ENCODE data around the gene SPACA7. TPM values are rescaled to one million over a fixed set of nuclear protein-coding genes. Genes with fewer than 3 reads are reported as not detected.

Gene SPACA7
- polyA plus RNA-seq, 3 donors, result not detected

DNA sequence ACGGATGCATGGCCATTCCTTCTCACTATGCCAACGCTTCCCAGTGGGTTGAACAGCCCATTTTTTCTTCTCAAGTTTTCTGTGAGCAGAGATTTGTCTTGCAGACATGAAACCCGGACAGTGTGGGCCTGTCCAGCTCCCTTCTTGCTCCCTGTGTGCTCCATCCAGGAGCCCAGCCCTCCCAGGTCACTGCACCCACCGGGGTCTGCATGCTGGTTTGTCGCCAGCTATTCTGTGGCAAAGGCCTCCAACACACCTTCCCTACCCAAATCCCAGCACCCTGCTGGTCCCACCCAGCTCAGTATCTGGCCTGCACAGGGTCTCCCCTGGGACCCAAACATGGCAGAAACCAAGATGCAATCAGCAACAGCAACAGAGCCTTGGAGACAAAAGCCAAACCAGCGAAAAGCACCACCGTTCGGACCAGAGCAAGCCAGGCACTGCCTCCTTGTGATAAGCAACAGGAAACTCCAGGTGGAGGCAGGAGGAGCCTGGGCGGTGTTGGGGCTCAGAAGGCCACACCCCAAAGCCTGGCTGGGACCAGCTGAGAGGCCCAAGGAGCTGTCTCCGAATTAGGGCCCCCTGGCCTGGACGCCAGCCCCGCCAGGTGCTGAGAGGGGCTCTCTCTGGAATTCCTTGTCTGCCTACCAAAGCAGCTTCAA lies 12.2 kb upstream of the SPACA7 start:
- H4K20me1 ChIP-seq (ENCODE audit: insufficient read depth, low read length), result no peaks in the 10 kb centered on the region
- intact Hi-C loops (cut with micrococcal nuclease), result no loop called here
- H3K9ac ChIP-seq (ENCODE audit: insufficient read depth, low read length, poor library complexity, severe bottlenecking), result no peak overlapping the region
- peaks cover 0 to 3% (median 3%) of the 10 kb centered on the region in 3 donors for H3K27me3 Mint-ChIP-seq (ENCODE audit: low read depth in 3 of 3)
- H3K27me3 ChIP-seq (ENCODE audit: control insufficient read depth in 2 of 2, insufficient read depth in 2 of 2, low read length in 2 of 2), result no peaks in the 10 kb centered on the region
- TF ChIP-seq, protein P1, sequence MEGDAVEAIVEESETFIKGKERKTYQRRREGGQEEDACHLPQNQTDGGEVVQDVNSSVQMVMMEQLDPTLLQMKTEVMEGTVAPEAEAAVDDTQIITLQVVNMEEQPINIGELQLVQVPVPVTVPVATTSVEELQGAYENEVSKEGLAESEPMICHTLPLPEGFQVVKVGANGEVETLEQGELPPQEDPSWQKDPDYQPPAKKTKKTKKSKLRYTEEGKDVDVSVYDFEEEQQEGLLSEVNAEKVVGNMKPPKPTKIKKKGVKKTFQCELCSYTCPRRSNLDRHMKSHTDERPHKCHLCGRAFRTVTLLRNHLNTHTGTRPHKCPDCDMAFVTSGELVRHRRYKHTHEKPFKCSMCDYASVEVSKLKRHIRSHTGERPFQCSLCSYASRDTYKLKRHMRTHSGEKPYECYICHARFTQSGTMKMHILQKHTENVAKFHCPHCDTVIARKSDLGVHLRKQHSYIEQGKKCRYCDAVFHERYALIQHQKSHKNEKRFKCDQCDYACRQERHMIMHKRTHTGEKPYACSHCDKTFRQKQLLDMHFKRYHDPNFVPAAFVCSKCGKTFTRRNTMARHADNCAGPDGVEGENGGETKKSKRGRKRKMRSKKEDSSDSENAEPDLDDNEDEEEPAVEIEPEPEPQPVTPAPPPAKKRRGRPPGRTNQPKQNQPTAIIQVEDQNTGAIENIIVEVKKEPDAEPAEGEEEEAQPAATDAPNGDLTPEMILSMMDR (IDR thresholded peaks at IDR 0.05), result no peak
- no peak overlapping the region for H3K27ac Mint-ChIP-seq
- no peak overlapping the region for H3K4me3 ChIP-seq (replicated peaks in 1 of 3; ENCODE audit: low read depth in 2 of 3, low read length in 3 of 3)
- H3K4me3 Mint-ChIP-seq, result no peak overlapping the region
- H3K4me1 Mint-ChIP-seq, result no peaks in the 10 kb centered on the region
- H3K4me1 ChIP-seq (ENCODE audit: control insufficient read depth in 1 of 2, insufficient read depth in 2 of 2, low read length in 2 of 2), result no peaks in the 10 kb centered on the region
- no peak overlapping the region for H3K4me2 ChIP-seq (replicated peaks; ENCODE audit: extremely low read depth, low read length, poor library complexity, severe bottlenecking)
- no peaks in the 10 kb centered on the region for H3K36me3 Mint-ChIP-seq
- peaks cover 12 to 43% (median 29%) of the 10 kb centered on the region in 7 donors for H3K9me3 Mint-ChIP-seq
- WGBS (ENCODE audit: insufficient coverage), result 60% methylated on average over 9 of the region's 12 CpGs
- no peak overlapping the region for H3K27ac ChIP-seq (ENCODE audit: low read depth in 1 of 2, low read length in 2 of 2)
- no peak overlapping the region for H2AFZ ChIP-seq (ENCODE audit: insufficient read depth, low read depth, low read length, poor library complexity, severe bottlenecking)
- no peaks in the 10 kb centered on the region for H3K36me3 ChIP-seq (replicated peaks in 1 of 2; ENCODE audit: control insufficient read depth in 1 of 2, insufficient read depth in 2 of 2, low read length in 2 of 2)
- no peaks in the 10 kb centered on the region for H3K79me2 ChIP-seq (ENCODE audit: insufficient read depth, low read length)
- peaks cover 21 to 42% of the 10 kb centered on the region in 2 donors for H3K9me3 ChIP-seq (replicated peaks in 1 of 2; ENCODE audit: control insufficient read depth in 1 of 2, insufficient read depth in 1 of 2, low read length in 2 of 2)
- no peak for DNase-seq

DNA sequence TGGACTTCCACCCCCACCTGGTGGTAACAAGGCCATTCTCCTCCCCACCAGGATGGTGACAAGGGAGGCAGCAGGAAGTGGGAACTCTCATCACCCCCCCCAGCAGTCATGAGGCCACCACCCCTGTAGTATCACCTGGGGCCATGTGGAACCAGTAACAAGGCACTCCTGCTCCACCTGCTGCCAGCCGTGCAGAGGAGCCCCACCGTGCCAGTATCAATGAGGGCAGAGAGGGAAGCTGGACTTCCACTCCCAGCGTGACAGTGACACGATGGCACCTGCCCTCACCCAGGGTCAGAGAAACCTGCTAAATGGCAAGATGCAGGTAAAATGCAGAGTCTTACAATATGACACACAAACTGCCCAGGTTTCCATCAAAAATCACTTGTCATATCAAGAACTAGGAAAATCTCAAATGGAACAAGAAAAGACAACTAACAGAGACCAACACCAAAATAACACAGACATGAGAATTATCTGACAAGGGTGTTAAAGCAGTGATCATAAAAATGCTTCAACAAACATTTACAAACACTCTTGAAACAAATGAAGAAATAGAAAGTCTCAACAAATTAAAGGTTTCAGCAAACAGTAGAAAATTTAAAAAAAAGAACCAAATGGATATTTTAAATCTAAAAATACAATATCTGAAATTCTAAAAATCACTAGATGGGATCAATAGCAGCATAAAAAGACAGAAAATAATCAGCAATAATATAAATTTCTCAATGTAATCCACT lies 9.1 kb upstream of the SPACA7 start:
- no peak overlapping the region for H3K4me2 ChIP-seq (replicated peaks; ENCODE audit: extremely low read depth, low read length, poor library complexity, severe bottlenecking)
- no peak overlapping the region for H2AFZ ChIP-seq (ENCODE audit: insufficient read depth, low read depth, low read length, poor library complexity, severe bottlenecking)
- DNase-seq, result no peak
- WGBS (ENCODE audit: insufficient coverage), result 70% methylated on average over 4 of the region's 4 CpGs
- Mint-ChIP-seq H3K27me3 (ENCODE audit: low read depth in 3 of 3) (peaks cover 0 to 8% (median 3%) of the 10 kb centered on the region in 3 donors), H3K4me3 (no peak overlapping the region), H3K9me3 (peaks cover 12 to 37% (median 23%) of the 10 kb centered on the region in 7 donors), H3K27ac (no peak overlapping the region), H3K4me1 (no peaks in the 10 kb centered on the region), H3K36me3 (no peaks in the 10 kb centered on the region)
- H3K27me3 ChIP-seq (ENCODE audit: control insufficient read depth in 2 of 2, insufficient read depth in 2 of 2, low read length in 2 of 2), result no peaks in the 10 kb centered on the region
- H4K20me1 ChIP-seq (ENCODE audit: insufficient read depth, low read length), result no peaks in the 10 kb centered on the region
- no peak overlapping the region for H3K9ac ChIP-seq (ENCODE audit: insufficient read depth, low read length, poor library complexity, severe bottlenecking)
- no peaks in the 10 kb centered on the region for H3K4me1 ChIP-seq (ENCODE audit: control insufficient read depth in 1 of 2, insufficient read depth in 2 of 2, low read length in 2 of 2)
- TF ChIP-seq, protein P1 (IDR thresholded peaks at IDR 0.05), result no peak
- H3K4me3 ChIP-seq (replicated peaks in 1 of 3; ENCODE audit: low read depth in 2 of 3, low read length in 3 of 3), result no peak overlapping the region
- H3K9me3 ChIP-seq (replicated peaks in 1 of 2; ENCODE audit: control insufficient read depth in 1 of 2, insufficient read depth in 1 of 2, low read length in 2 of 2), result peaks cover 21 to 42% of the 10 kb centered on the region in 2 donors
- no peaks in the 10 kb centered on the region for H3K36me3 ChIP-seq (replicated peaks in 1 of 2; ENCODE audit: control insufficient read depth in 1 of 2, insufficient read depth in 2 of 2, low read length in 2 of 2)
- no peak overlapping the region for H3K27ac ChIP-seq (ENCODE audit: low read depth in 1 of 2, low read length in 2 of 2)
- intact Hi-C loops (cut with micrococcal nuclease), result no loop called here
- H3K79me2 ChIP-seq (ENCODE audit: insufficient read depth, low read length), result no peaks in the 10 kb centered on the region

Data from CD14-positive monocyte (primary cell).